HCT116 (cell line): ENCODE results near the gene SYCP3. TPM values are rescaled to one million over a fixed set of nuclear protein-coding genes. Genes with fewer than 3 reads are reported as not detected.

Experiments used
- ATAC-seq: fragments of 200-7000 bp; cut with Tn5 transposase; 2 replicates; pipeline ENCODE4 v1.9.1; 2020; ENCODE audit warnings: mild to moderate bottlenecking, moderate library complexity
- BruUV-seq: library from RNA; stranded (reverse); fragments of 400-500 nt; replicated peaks from 2 replicates; lab custom pipeline; 2021; lab: Mats Ljungman, UMichigan
- CTCF ChIA-PET: fragments of 300-600 bp; sonication (Branson Sonifier 250); formaldehyde crosslinking; loops from one replicate; lab custom pipeline; 2021; ENCODE audit warnings: antibody characterized with exemption; lab: Charles Lee
- POLR2A ChIA-PET: fragments of 300-600, 350-600 bp; sonication (Branson Sonifier 250); formaldehyde crosslinking; loops from one replicate; lab custom pipeline; 2021; ENCODE audit warnings: antibody characterized with exemption; lab: Charles Lee
- RAD21 ChIA-PET, 2 experiments: fragments of 300-600 bp; sonication (Branson Sonifier 250); formaldehyde crosslinking; loops; one replicate each; lab custom pipeline; 2023; ENCODE audit warnings: low total read pairs in 2 of 2; ENCODE audit not compliant: uncharacterized antibody in 2 of 2, unreplicated experiment in 2 of 2, low non-redundant PET in 1 of 2; lab: Charles Lee
- DNase-seq: peaks from one replicate; pipeline ENCODE4 v3.0.0-alpha.2; 2010; ENCODE audit warnings: low read depth, low spot score
- H2AFZ ChIP-seq: fragments of 200-600 bp; shearing (Covaris generic), sonication (generic); 2 replicates; pipeline ENCODE4 v1.6.1; 2017; ENCODE audit warnings: low read depth, mixed run types, mixed read lengths, antibody characterized with exemption, low read length; ENCODE audit not compliant: poor library complexity, severe bottlenecking
- H3K27ac ChIP-seq: 2 replicates; pipeline ENCODE4 v1.5.1; 2012; ENCODE audit warnings: low read depth, low read length
- H3K27me3 ChIP-seq: fragments of 200-600 bp; sonication (generic); 2 replicates; pipeline ENCODE4 v1.6.1; 2016; ENCODE audit warnings: mixed run types, low read length, mixed read lengths; ENCODE audit not compliant: insufficient read depth
- H3K36me3 ChIP-seq, 2 experiments: fragments of 200-500 bp in 1 of 2; fragments of 200-600 bp in 1 of 2; sonication (Bioruptor generic) in 1 of 2; sonication (generic) in 1 of 2; 2 replicates each; pipeline versions ENCODE4 v1.5.1 to v1.6.1; 2014 to 2016; ENCODE audit warnings: low read length in 2 of 2, inconsistent platforms in 1 of 2, mixed read lengths in 1 of 2, mixed run types in 1 of 2; ENCODE audit not compliant: insufficient read depth in 2 of 2, control insufficient read depth in 1 of 2
- H3K4me1 ChIP-seq, 2 experiments: fragments of 200-600 bp in 1 of 2; sonication (generic) in 1 of 2; 2 replicates each; pipeline versions ENCODE4 v1.5.1 to v1.6.1; 2012 to 2017; ENCODE audit warnings: low read length in 2 of 2, inconsistent platforms in 1 of 2, mild to moderate bottlenecking in 1 of 2, mixed read lengths in 1 of 2, mixed run types in 1 of 2, moderate library complexity in 1 of 2; ENCODE audit not compliant: insufficient read depth in 2 of 2, control insufficient read depth in 1 of 2
- H3K4me2 ChIP-seq: fragments of 200-600 bp; sonication (generic); 2 replicates; pipeline ENCODE4 v1.6.1; 2017; ENCODE audit warnings: mixed run types, low read length, mixed read lengths
- H3K4me3 ChIP-seq, 2 experiments: fragments of 200-600 bp in 1 of 2; sonication (generic) in 1 of 2; replicated peaks in 1 of 2; 2 replicates each; pipeline ENCODE4 v1.5.1; 2011 to 2016; ENCODE audit warnings: low read length in 2 of 2, control low read depth in 1 of 2, low read depth in 1 of 2, mild to moderate bottlenecking in 1 of 2, mixed read lengths in 1 of 2, mixed run types in 1 of 2
- H3K79me2 ChIP-seq: fragments of 200-600 bp; sonication (generic); 2 replicates; pipeline ENCODE4 v1.6.1; 2017; ENCODE audit warnings: mild to moderate bottlenecking, mixed run types, low read length, moderate library complexity, mixed read lengths; ENCODE audit not compliant: insufficient read depth
- H3K9ac ChIP-seq: fragments of 200-600 bp; sonication (generic); 2 replicates; pipeline ENCODE4 v1.6.1; 2016; ENCODE audit warnings: low read length, mixed read lengths
- H3K9me2 ChIP-seq: fragments of 200-600 bp; sonication (generic), shearing (Covaris generic); 2 replicates; pipeline ENCODE4 v1.6.1; 2017; ENCODE audit warnings: mixed run types, mild to moderate bottlenecking, moderate library complexity; ENCODE audit not compliant: insufficient read depth
- H3K9me3 ChIP-seq, 2 experiments: fragments of 200-500 bp in 1 of 2; fragments of 200-600 bp in 1 of 2; sonication (Bioruptor generic) in 1 of 2; sonication (generic) in 1 of 2; 2 replicates each; pipeline ENCODE4 v1.6.1; 2014 to 2017; ENCODE audit warnings: low read length in 2 of 2, mixed read lengths in 2 of 2, inconsistent platforms in 1 of 2, low read depth in 1 of 2, mild to moderate bottlenecking in 1 of 2, mixed run types in 1 of 2, moderate library complexity in 1 of 2; ENCODE audit not compliant: control insufficient read depth in 1 of 2, insufficient read depth in 1 of 2
- H4K20me1 ChIP-seq: fragments of 200-600 bp; sonication (generic), shearing (Covaris generic); 2 replicates; pipeline ENCODE4 v1.6.1; 2017; ENCODE audit warnings: mixed run types, mild to moderate bottlenecking, moderate library complexity; ENCODE audit not compliant: insufficient read depth
- EGR1 ChIP-seq: IDR thresholded peaks from 2 replicates; pipeline ENCODE4 v1.6.1; 2012; ENCODE audit warnings: low read depth
- EZH2phosphoT487 ChIP-seq: fragments of 200-600 bp; IDR thresholded peaks from 2 replicates; pipeline ENCODE4 v1.6.1; 2018; ENCODE audit warnings: antibody characterized with exemption, borderline replicate concordance
- POLR2A ChIP-seq: IDR thresholded peaks from 2 replicates; pipeline ENCODE4 v1.7.0; 2011; ENCODE audit warnings: borderline replicate concordance; ENCODE audit not compliant: insufficient read depth, insufficient read length; ENCODE audit errors: extremely low read depth
- POLR2AphosphoS5 ChIP-seq: IDR thresholded peaks from 2 replicates; pipeline ENCODE4 v1.6.1; 2011; ENCODE audit warnings: mild to moderate bottlenecking, low read depth, low read length, moderate library complexity
- RAD21 ChIP-seq: IDR thresholded peaks from 2 replicates; pipeline ENCODE4 v1.6.1; 2012; ENCODE audit warnings: low read depth, mild to moderate bottlenecking
- SIN3A ChIP-seq: IDR thresholded peaks from 2 replicates; pipeline ENCODE4 v1.6.1; 2012; ENCODE audit warnings: low read depth
- TCF7L2 ChIP-seq: IDR thresholded peaks from 2 replicates; pipeline ENCODE4 v1.7.0; 2011; ENCODE audit warnings: borderline replicate concordance, inconsistent platforms; ENCODE audit not compliant: insufficient read depth, insufficient read length; ENCODE audit errors: extremely low read depth
- YY1 ChIP-seq: IDR thresholded peaks from 2 replicates; pipeline ENCODE4 v1.6.1; 2011; ENCODE audit warnings: low read length, low read depth, moderate library complexity, mild to moderate bottlenecking; ENCODE audit not compliant: insufficient replicate concordance; ENCODE audit errors: extremely low read depth
- ZFX ChIP-seq: fragments of 450-650 bp; IDR thresholded peaks from 2 replicates; pipeline ENCODE4 v1.6.1; 2017
- intact Hi-C: fragments of 100-400 bp; cut with micrococcal nuclease; formaldehyde crosslinking; loops from 2 replicates; pipeline ENCODE4 v1.10.0; 2022
- total RNA-seq: library from RNA; stranded (reverse); gene quantifications from one replicate; pipeline ENCODE4 v1.2.1, GENCODE V29; 2021; ENCODE audit not compliant: unreplicated experiment
- TF ChIP-seq, protein P1 (sequence below): IDR thresholded peaks from 2 replicates; pipeline ENCODE4 v1.6.1; 2012

SYCP3 gene
- total RNA-seq, 1 experiment from 2014 or later, result not detected

DNA sequence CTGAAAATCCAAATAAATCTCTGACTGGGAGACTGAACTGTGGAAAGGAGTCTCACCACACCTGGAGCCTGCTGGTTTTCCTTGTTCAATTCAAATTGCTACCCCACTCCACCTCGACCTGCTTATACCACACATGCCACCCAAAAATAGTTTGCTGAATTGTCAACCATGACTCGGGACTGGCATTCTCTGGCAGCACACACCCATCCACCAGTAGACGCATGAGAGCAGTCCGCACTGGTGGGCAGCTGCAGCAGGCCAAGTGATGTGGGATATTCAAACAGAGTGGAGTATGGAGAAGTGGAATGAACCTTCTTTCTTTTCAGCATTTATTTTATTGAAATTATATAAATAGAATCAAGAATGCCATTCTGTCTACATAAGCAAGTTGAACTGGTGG is 38.7 kb upstream of the SYCP3 start:
- H3K27me3 ChIP-seq, result no peaks in the 10 kb centered on the region
- intact Hi-C loops, result loop anchor here (10.0 kb wide), 1 partner anchor 707 kb away; the partner anchor contains the start of gene IGF1
- CTCF ChIA-PET, result interaction anchor here (3.4 kb wide), 1 partner anchor 53 kb away, joined by 10 read pairs; the partner anchor contains the start of gene GNPTAB
- H2AFZ ChIP-seq, result no peak overlapping the region
- no peak overlapping the region for H3K9ac ChIP-seq
- no peaks in the 10 kb centered on the region for H3K4me1 ChIP-seq
- DNase-seq (no peak), ATAC-seq (no peak)
- POLR2A ChIA-PET, result no interaction called here
- BruUV-seq, result no TSS peak
- H3K36me3 ChIP-seq, result no peaks in the 10 kb centered on the region
- H3K4me3 ChIP-seq, result no peak overlapping the region
- no peaks in the 10 kb centered on the region for H3K79me2 ChIP-seq
- no peak overlapping the region for H3K27ac ChIP-seq
- peaks cover 3% of the 10 kb centered on the region; the same call in 1 of the 2 replicates for H4K20me1 ChIP-seq
- H3K9me2 ChIP-seq, result no peaks in the 10 kb centered on the region
- H3K9me3 ChIP-seq, result no peaks in the 10 kb centered on the region
- RAD21 ChIA-PET, result no interaction called here
- TF ChIP-seq YY1, result no peak
- TF ChIP-seq SIN3A, result no peak
- TF ChIP-seq, protein P1, sequence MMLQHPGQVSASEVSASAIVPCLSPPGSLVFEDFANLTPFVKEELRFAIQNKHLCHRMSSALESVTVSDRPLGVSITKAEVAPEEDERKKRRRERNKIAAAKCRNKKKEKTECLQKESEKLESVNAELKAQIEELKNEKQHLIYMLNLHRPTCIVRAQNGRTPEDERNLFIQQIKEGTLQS, result no peak
- no peak for TF ChIP-seq POLR2AphosphoS5
- TF ChIP-seq POLR2A, result no peak
- no peak for TF ChIP-seq ZFX
- no peak for TF ChIP-seq RAD21
- TF ChIP-seq TCF7L2, result no peak
- no peak for TF ChIP-seq EZH2phosphoT487
- TF ChIP-seq EGR1, result no peak
- TF ChIP-seq, all 23 proteins: peak for 0
- no peak overlapping the region for H3K4me2 ChIP-seq

DNA sequence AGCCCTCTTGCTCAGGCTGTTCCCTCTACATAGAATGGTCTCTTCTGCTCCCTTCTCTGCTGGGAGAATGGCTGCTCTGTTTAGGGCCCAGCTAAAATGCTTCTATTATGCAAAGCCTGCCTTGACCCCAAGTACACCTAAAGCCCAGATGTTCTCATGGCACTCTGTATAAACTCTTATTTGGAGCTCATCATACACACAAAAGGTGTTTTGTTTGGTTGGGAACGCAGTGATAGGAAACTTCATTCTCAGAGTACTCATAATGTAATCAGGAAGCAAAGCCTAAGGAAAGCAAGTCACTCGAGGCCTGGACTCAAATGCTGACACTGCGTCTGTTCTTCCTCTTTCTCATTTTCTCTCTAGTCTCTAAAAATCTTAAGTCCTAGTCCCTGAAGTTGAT is 38.2 kb upstream of the SYCP3 start:
- Histone ChIP-seq H3K79me2 (no peaks in the 10 kb centered on the region), H3K4me1 (no peaks in the 10 kb centered on the region), H3K9me3 (no peaks in the 10 kb centered on the region), H4K20me1 (peaks cover 3% of the 10 kb centered on the region; the same call in 1 of the 2 replicates), H3K27me3 (no peaks in the 10 kb centered on the region), H3K27ac (no peak overlapping the region), H3K4me3 (no peak overlapping the region), H3K36me3 (no peaks in the 10 kb centered on the region), H2AFZ (no peak overlapping the region), H3K9ac (no peak overlapping the region), H3K4me2 (no peak overlapping the region), H3K9me2 (no peaks in the 10 kb centered on the region)
- DNase-seq (no peak), ATAC-seq (no peak)
- RAD21 ChIA-PET, result no interaction called here
- BruUV-seq, result no TSS peak
- intact Hi-C loops, result loop anchor here (10.0 kb wide), 1 partner anchor 707 kb away; the partner anchor contains the start of gene IGF1
- no peak for TF ChIP-seq RAD21
- CTCF ChIA-PET, result interaction anchor here (3.4 kb wide), 1 partner anchor 53 kb away, joined by 10 read pairs; the partner anchor contains the start of gene GNPTAB
- POLR2A ChIA-PET, result no interaction called here
